Measurements from ENCODE around the gene DOK3.

The DOK3 gene

DNA sequence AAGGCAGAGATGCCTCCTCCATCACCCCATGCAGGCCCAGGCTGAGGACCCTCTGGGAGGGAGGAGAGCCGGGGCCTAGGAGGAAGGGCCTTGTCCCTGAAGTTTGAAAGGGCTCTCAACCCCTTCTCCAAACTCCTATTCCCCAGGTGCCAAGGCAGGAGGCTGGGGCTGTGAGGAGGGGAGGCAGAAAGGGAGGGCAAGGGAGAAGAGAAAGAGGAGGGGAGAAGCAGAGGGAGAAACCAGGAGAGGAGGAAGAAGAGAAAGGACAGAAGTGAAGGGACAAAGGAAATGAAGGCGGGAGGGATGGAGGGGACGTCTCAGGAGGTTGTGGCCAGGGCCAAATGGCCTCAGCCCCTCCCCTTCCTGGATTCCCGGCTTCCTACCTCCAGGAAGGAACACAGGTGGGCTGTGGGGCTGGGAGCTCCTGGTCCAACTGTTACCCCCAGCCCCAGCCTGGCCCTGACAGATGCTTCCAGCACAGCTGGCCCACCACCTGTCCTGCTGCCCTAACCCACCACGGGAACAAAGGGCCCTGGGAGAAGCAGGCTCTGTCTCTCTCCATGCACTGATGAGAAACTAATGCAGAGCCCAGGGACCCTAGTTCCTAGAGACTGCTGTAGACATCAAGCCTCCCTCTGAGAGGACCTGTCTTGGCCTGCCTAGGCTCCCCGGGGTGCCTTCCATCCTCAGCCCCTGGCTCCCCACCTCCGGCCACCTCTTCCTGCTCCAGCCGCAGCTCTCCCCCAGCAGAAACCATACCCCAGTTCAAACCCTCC is 39.7 kb downstream of the DOK3 start:
- no peak for DNase-seq (ENCODE audit: low read depth in 3 of 3, low spot score in 1 of 3)

DNA sequence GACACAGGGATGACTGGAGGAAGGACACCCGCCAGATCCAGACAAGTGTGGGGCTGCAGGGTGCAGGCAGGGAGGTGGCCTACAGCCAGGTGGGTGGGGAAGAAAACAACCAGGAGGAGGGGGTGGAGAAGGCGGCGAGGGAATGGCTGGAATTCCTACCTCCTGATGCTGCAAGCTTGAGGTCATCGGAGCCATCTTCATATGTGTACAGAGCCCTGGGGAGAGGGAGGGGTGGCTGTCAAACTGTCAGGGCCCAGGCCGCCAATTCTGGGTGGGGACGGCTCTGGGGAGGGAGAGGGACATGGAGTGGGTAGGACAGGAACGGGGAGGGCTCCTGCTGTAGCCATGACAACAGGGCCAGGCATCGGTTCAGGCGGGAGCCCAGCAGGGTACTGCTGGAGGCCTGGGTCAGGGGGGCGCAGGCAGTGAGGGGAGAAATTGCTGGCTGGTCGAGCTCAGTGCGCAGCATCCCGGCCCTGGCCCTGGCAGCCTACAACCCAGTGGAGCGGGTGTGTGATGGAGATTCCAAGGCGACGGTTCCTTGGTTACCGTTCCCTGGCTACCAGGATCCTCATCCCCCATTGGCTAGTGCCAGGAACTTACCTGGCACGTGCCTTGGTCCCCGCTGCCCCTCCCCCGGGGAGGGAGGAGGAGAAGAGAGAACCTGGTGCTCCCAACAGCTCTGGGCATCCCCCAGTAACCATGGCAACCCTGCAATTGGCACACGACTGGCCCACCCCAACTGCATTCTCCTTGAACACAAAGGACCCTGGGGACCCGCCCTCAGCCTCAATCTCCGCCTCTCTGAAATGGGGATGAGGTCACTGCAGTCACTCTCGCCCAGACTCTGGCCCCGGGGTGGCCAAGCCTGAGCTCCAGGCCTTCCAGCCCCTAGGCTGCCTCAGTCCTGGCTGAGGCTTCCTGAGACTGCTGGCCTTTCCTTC is 40.7 kb downstream of the DOK3 start:
- DNase-seq (ENCODE audit: low read depth in 3 of 3, low spot score in 1 of 3) = no peak

DNA sequence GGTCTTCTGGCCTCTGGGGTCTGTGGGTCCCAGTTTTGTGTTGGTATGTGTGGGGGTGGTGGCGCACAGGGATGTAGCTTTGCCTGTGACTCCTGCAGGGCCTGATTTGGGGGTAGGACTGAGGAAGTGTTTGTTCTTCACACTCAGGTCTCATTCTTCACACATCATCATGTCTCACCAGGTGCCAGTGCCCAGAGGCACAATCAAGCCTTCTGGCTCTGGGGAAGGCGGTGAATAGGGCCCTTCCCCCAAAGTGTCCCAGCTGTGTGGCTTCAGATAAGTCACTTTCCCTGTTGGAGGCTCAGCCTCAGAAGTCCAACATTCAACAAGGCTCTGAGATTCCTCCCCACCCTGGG is 41.3 kb downstream of the DOK3 start:
- DNase-seq (ENCODE audit: low read depth in 3 of 3, low spot score in 1 of 3) = no peak

DNA sequence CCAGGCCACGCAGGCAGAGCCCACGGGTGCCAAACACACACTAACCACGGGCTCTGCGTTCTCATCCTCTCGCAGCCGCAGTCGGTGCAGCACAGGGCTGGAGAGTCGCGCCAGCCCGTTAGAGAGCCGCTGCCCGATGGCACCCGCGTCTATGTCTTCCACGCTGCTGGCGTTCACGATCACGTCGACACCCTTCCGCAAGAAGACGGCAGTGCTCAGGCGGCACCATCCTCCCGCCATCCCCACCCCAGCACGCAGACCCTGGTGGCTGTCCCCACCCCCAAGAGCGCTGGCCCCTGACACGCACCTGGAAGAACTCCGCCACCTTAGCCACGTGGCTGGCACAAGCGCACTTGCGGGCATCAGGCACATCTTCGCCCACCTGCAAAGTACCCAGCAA is 42.2 kb downstream of the DOK3 start:
- DNase-seq (ENCODE audit: low read depth in 3 of 3, low spot score in 1 of 3) = no peak

DNA sequence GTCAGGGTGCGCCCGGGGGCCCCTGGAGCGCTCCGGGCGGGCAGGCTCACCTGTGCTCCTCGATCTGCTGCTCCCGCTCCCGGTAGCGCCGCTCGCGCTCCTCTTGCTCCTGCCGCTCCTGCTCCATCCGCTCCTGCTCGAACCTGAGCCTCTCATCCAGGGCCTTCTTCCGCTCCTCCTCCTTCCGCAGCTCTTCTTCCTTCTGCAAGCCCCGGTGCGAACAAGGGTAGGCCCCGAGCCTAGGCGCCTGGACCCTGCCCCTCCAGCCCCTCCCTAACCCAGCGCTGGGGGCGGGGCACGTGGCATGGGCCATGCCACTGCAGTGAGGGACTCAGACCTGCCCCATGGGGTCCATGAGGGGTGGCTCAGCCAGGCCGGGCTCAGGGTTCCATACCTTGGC is 42.8 kb downstream of the DOK3 start:
- no peak for DNase-seq (ENCODE audit: low read depth in 3 of 3, low spot score in 1 of 3)

DNA sequence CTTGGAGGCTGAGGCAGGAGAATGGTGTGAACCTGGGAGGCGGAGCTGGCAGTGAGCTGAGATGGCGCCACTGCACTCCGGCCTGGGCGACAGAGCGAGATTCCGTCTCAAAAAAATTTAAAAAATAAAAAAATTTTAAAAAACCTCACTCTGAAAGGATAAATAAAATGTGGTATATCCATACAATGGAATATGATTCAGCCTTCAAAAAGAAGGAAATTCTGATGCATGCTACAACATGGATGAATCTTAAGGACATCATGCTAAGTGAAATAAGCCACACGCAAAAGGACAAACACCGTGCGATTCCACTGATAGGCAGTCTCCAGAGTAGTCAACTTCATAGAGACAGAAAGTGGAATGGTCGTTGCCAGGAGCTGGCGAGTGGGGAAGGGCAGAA is 44.6 kb downstream of the DOK3 start:
- DNase-seq (ENCODE audit: low read depth in 3 of 3, low spot score in 1 of 3) = no peak

DNA sequence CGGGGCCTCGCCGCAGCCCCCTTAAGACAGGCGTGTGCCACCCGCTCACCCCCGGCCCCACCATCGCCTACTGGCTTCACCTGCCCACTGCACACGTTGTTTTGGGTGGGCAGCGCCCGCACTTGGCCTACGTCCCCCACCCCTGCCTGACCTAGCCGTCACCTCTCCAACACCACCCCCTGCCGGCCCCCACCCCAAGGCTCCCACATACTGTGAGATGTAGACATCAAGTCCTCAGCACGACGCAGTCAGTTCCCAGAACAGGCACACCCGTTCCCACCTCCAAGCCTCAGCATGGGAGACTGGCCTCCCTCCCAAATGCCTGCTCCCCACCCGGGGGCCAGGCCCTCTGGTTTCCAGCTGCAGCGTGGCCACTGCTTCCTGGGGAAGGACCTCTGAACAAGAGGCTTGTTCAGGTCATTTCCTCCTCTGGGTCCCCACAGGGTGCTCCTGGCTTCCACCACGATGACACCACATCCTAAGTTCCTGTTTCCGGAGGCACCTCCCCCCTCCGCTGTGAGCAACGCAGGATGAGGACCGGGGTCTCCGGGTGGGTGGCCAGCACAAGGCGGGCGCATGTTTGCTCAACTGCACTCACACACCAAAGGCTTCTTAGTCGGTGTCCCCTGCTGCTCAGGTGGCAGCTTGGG is 47.5 kb downstream of the DOK3 start:
- no peak for DNase-seq (ENCODE audit: low read depth in 3 of 3, low spot score in 1 of 3)

DNA sequence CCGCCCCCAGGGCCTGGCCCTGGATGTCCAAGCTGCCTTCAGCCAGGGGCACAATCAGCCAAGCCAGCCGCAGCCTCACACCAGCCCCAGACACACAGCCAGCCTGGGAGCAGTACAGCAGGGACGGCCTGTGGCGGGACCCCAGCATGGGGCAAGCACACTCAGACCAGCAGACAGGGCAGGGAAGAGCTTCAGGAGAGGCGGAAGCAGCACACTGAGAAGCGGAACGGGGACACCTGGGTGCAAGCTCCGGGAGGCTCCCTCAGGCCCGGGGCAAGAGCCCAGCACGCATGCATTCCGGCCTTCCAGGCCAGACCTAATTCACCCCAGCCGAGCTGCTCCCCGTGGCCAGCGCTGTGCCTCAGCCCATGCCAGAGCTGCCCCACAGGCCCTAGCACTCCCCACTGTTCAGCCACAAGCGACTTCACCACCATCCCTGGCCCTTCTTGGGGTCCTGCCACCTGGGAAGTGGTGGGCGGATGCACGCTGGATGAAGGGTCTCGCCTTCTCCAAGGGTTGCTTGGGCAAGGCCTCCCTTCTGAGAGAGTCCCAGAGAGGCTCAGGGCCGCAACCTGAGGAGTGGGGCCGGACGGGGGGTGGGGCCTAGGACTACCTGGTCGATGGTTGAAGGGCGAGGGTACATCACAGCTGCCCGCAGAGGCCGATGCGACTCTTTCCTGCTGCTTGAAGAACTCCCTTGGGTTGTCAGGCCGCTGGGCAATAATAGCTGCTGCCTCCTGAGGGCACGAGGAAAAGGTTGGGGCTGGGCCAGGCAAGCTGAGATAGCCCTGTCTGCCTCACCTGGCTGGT is 49.6 kb downstream of the DOK3 start:
- no peak for DNase-seq (ENCODE audit: low read depth in 3 of 3, low spot score in 1 of 3)

DNA sequence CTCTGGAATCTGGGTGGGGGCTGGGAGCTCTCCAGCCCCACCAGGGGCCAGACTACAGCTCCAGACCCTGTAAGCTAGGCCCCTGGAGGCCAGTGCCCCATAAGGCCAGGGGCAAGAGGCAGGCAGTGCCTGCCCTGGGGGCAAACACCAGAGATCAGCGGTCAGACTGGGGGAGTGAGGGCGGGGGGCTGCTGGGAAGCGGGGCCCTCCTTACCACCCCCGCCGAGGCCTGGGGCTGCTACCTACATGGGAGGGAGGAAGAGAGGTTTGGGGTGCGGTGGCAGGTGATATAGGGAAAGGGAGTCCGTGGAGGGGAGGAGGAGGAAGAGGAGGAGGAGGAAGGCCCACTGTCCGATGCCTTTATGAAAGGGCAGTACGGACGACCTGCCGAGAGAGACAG is 50.3 kb downstream of the DOK3 start:
- no peak for DNase-seq (ENCODE audit: low read depth in 3 of 3, low spot score in 1 of 3)

DNA sequence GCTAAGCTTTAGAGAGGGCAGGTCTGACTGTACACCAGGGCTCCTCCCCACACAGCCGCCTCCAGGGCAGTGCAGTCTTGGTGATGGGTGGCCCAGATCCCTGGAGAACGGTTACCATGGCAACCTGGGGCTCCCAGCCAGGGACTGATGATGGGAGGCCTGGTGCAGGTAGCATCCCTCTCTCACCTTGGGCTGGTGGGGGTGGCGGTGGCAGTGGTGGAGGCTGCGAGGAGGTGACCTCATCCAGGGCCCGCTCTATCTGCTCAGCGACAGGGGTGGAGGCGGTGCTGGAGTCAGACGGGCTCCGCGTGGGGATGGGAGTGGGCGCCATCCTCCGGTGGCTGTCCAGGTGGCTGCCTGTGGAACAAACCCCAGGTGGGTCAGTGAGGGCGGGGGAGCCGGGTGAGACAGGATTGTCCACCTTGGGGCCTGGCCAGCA is 50.7 kb downstream of the DOK3 start:
- DNase-seq (ENCODE audit: low read depth in 3 of 3, low spot score in 1 of 3) = no peak

DNA sequence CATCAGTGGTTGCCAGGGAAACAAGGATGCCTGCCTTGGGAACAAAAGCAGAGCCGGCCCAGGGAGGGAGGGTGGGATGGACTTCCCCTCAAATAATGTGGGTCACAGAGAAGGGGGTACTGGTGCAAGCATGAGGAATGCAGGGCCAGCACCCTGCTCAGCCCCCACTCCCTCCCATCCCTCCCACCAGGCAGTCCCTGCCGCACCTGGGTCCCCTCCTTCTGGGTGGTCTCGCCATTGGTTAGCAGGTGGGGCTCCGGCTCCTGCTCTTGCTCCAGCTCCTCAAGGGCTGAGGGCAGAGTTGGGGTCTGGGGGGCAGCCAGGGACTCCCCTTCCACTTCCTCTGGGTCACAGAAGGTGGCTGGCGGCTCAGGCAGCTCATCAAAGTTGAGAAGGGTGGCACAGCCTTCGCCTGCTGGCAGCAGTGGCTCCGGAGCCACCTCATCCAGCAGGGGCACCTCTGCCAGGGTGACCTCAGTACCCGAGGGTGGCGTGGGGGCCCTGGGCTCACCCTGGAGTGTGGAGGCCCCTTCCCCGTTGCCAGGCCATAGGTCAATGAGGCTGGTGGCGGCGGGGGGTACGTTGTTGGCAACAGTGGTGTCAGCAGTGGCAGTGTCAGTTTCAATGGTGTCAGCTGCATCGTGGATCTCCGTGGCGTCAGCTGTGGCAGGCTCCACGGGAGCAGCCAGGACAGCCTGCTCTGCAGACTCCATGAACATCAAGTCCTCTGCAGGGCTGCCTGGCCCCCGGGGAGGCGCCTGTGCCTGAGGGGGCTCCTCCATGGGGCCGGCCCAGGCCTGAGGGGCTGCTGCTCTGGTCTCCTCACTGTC is 51.6 kb downstream of the DOK3 start:
- no peak for DNase-seq (ENCODE audit: low read depth in 3 of 3, low spot score in 1 of 3)

DNA sequence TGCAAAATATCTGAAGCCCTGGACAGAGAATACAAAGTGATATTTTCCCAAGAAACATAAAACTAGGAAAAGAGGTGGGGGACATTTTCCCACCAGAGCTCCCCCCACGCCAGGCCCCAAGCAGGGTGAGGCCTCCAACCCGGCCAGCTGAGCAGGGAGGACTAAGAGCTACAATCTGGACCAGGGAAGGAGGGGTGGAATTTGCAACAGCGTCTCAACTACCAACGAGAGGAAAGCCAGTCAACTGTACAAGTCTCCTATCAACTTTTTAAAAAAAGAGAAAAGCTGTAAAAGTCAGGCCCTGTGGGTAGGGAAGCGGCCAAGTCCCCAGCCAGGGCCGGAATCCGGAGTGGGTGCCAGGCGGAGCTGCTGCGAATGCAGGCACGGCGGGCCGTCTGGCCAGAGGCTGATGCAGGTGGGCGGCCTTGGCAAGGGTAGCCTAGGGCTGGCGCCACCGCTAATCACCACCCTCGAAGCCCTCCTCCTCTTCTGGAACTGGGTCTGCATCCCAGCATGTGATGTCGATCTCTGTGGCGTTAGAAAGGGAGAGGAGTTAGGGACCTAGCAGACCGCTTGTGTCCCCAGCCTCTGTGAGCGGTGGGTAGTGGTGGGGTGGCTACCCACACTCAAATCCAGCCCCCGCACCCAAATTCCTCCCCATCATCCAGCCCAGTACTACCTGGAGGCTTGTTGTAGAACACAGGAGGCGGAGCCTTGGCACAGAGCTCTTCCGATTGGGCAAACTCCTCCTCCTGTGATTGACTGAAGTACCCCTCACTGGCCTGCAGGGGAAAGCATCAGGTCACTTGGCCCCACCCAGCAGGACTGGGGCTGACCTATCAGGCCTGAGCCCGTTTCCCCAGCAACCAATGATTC is 52.4 kb downstream of the DOK3 start:
- DNase-seq (ENCODE audit: low read depth in 3 of 3, low spot score in 1 of 3) = no peak

DNA sequence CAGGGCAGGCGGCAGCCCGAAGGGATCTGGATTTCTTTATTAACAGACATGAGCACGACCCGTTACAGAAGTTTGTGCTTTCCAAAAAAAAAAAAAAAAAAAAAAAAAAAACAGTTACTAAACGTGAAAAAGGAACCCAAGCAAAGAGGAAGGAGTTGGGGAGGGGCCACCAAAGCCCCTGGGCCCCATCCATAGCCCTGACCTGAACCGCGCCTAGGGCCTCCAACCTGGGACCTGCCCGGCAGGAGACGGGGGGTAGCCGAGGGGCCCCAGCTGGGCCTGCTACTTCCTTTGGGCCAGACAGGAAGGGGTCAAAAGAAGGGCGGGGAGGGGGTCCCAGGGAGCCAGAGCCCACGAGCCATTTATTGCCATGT is 53.0 kb downstream of the DOK3 start:
- no peak for DNase-seq (ENCODE audit: low read depth in 3 of 3, low spot score in 1 of 3)

DNA sequence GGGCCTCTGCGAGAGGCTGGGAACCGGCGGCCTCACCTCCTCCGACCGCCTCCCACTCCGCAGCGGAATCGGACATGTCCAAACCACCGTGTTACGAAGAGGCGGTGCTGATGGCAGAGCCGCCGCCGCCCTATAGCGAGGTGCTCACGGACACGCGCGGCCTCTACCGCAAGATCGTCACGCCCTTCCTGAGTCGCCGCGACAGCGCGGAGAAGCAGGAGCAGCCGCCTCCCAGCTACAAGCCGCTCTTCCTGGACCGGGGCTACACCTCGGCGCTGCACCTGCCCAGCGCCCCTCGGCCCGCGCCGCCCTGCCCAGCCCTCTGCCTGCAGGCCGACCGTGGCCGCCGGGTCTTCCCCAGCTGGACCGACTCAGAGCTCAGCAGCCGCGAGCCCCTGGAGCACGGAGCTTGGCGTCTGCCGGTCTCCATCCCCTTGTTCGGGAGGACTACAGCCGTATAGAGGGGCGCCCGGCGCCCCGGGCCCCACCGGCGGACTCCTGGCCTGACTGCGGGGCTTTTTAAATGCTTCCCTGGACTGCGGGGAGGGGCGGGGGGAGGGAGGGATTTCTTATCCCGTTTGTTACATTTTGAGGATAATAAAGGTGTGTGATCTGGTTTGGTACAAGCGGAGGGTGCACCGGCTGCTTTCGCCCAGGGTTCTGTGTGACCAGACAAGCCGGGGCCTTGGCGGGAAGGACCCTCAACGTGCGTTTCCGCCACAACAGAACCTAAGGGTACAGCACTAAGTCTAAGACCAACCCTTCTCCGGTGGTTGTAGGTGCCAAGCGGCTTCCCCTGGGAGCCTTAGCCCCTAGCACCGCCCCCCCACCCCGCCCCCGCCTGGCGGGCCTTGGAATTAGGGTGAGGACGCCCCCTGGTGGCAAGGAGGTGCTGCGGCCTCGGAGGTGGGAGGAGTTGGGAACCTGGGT is 53.7 kb downstream of the DOK3 start:
- DNase-seq (ENCODE audit: low read depth in 3 of 3, low spot score in 1 of 3) = peak; percentile 88 to 98 (median 88)

DNA sequence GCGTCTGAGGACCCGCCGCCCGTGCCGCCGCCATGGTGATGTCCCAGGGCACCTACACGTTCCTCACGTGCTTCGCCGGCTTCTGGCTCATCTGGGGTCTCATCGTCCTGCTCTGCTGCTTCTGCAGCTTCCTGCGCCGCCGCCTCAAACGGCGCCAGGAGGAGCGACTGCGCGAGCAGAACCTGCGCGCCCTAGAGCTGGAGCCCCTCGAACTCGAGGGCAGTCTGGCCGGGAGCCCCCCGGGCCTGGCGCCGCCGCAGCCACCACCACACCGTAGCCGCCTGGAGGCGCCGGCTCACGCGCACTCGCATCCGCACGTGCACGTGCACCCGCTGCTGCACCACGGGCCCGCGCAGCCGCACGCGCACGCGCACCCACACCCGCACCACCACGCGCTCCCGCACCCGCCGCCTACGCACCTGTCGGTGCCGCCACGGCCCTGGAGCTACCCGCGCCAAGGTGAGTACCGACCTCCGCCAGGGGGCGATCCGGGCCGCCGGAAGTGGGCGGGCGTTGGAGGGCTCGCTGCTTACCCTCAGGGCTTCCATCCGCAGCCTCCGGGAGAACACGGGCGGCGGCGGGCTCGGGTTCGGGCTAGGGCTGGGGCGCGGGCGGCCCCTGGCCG is 54.5 kb downstream of the DOK3 start:
- DNase-seq (ENCODE audit: low read depth in 3 of 3, low spot score in 1 of 3) = peak; percentile 76 to 91 (median 85)

DNA sequence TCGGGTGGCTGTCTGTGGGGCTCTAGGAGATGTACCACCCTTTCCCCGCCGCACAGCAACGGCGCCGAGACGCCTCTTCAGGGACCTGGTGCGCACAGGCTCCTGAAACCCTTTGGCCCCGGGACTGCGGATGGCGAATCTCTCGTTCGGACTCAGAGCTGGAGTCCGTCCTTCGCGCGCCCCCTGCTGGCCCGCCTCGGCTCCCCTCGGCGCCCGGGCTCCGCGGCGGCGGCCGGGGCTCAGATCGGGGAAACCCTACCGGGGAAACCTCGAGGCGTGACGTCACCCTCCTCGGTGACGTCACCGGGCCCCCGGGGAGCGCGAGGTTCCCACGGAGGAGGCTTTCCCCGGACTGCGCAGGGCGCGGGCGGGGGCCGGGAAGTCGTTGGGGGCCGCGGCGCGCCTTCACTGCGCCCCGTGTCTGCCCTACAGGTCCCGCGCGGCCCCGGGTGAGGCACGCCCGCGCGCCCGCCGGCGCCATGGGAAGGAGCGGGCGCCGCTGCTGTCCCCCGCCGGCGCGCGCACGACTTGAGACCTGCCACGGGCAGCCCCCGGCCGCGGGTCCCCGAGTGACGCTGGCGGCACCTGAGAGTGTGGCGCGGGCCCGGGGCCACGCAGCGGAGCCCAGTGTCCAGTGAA is 55.1 kb downstream of the DOK3 start:
- DNase-seq (ENCODE audit: low read depth in 3 of 3, low spot score in 1 of 3) = peak; percentile 86 to 97 (median 93)

DNA sequence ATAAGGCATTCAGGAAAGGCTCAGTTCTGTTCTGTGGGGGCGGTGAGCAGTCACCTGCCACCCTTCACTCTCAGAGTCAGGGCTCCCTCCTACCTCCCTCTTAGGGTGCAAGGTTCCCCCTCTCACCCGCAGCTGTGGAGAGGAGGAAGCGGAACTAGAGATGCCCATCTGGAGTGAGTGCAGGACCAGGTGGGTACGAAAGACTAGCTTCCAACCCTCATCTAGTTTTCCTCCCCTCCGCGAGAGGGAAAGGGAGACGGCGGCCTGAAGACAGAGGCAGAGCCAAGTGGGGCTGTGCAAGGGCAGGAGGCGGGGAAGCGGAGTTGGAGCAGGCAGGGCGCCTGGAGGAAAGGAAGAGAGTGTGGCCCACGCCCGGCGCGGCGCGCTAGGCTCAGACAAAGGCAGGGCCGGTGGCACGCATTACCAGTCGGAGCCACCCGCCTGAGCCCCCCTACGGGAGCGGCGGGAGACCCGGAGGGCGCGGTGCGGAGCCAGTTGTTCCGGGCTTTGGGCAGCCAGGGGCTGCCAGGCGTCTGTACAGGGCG is 55.7 kb downstream of the DOK3 start:
- no peak for DNase-seq (ENCODE audit: low read depth in 3 of 3, low spot score in 1 of 3)
